Measurements from ENCODE around the gene CUTC.

CUTC gene

DNA sequence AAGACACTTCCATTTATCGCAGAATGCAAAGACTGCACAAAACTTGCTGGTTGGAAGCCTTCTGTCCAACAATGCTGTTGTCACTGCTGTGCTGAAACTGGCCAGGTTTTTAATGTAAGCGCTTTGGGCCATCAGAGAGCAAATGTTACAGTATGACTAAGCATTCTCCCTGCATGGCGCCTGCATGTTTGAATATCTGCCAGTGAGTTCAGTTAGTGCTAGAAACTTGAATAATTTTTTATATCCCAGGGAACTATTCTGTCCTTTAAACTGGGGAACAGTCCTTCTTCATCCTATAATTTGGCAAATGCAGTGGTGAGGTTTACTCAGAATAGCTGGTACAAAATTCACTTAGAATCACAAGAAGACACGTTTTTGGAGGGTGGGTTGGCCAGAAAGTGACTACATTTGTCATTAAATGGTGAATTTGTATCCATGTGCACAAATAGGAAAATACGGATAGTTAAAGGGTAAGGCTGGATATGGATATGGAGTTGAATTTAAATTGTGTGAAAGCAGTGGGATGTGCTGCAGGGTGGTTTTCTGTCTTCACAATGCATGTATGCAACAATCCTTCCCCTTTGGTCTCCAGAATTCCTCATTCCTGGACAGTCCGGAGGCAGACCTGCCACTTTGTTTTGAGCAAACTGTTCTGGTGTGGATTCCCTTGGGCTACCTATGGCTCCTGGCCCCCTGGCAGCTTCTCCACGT, 52.1 kb downstream of the CUTC start:
- peak; percentile 72 for DNase-seq (ENCODE audit: low read depth)

DNA sequence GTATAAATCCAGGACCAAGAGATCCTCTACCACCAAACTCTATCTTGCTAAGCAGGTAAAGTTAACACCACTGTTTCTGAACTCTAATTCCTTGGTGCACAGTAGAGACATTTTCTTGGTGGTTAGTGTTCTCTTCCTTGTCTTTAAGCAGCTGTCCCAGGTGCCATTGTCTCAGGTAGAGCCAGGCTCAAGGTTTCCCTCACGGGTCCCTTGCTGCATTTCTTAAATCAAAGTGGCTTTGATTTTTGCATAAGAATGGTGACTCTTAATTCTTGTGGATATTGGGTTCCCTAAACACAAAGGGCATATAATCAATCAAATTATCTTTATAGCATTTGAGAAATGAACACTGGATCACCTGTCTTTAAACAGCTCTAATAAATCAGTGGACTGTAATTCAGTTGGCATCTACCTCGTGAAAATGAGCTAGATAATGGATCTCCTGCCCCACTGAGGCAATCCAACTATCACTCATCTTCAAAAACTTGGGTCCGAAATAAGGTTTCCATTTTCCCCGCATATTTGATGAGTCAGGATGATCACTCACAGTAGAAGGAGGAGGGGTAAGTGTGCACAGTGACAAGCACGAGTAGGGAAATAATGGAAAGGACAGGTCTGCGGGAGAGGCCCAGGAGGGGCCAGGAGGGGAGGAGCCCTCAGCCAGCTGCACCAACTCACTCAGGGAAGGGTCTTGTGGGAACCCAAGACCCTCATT, 52.9 kb downstream of the CUTC start:
- no peak for DNase-seq (ENCODE audit: low read depth)

DNA sequence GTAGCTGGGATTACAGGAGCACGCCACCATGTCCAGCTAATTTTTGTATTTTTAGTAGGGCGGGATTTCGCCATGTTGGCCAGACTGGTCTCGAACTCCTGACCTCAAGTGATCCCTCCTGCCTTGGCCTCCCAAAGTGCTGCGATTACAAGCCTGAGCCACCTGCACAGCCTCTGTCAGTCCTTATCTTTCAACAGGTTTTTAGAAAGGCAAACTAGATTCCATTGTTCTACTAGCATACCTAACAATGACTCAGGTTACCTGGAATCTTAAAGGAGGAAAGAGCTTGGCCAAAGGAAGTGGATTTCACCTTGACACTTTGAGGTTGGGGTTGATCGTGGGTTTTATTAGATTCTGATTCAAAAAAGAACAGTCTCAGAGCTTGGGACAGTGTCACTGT, 53.6 kb downstream of the CUTC start:
- no peak for DNase-seq (ENCODE audit: low read depth)

DNA sequence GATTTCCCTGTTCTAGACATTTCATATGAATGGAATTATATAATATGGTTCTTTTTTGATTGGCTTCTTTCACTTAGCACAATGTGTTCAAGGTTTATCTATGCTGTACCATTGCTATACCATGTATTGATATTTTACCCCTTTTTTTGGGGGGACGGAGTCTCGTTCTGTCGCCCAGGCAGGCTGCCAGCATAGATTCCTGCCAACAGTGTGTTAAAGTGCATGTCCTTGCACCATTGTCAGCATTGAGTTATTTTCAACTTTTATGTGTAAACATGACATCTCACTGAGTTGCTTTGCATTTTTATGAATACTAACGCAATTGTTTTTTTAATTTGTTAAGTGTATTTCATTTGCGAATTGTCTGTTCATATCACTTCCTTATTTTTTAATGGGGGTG, 55.3 kb downstream of the CUTC start:
- no peak for DNase-seq (ENCODE audit: low read depth)

DNA sequence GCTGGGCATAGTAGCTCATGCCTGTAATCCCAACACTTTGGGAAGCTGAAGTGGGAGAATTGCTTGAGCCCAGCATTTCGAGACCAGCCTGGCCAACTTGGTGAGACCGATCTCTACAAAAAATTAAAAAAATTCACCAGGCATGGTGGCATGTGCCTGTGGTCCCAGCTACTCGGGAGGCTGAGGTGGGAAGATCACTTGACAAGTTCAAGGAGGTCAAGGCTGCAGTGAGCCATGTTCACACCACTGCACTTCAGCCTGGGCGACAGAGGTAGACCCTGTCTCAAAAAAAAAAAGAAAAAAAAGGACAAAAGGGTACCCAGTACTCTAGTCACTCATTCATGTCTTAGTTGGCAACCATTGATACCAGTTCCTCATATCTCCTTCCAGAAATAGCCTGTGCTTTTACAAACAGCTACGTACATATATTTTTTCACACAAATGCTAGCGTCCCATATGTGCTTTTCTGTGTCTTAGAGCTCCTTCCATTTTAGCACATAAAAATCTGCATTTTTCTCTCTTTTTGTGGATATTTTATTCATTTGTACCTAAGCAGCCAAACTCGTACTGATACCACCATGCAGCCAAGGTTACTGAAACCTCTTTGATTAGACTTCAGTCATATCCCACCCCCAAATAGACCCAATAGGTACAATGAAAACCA, 55.9 kb downstream of the CUTC start:
- no peak for DNase-seq (ENCODE audit: low read depth)

DNA sequence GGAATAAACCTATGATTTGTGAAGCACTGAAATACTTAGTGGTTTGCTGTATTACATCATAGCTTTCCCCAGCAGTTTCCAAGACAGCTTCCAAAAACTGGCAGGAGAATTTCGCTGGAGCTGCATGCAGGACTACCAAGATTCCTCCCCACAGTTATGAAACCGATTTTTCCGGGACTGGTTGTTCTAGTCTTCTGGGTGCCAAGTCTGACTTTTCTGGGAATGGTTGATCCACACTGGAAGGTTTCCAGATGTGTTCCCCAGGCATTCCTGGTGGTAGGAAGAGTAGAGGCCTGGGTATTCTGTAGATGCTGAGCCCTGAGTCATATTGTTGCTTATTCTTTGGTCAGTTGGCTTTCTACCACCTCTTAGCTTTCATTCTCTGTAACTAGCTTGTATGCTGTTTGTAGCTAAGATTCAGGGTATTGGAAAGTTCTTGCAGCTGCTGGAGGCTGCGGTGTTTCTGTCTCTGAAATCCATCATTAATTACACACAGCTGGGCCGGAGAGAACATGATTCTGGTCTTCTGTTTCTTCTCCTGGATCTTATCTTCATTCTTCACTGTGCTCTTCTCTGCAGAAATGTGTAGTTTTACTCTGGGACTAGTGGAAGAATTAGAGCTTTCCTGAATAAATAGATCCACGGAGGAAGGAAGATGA, 56.7 kb downstream of the CUTC start:
- peak; percentile 94 for DNase-seq (ENCODE audit: low read depth)

DNA sequence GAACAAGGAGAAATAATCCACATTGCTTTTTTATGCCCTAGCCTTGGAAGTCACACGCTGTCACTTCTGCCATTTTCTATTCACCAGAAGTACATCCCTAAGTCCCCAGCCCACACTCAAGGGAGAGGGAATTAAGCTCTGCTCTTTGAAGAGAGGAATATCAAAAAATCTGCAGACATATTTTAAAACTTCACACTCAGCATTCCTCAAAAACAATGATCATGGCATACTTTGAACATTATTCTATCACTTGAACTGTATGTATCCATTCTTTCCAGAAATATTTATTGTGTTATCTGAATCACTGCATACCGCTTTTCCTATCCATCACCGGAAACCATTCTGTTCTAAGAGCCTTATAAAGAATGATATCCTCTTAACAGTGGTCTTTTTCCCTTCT, 59.8 kb downstream of the CUTC start:
- DNase-seq (ENCODE audit: low read depth), result no peak

DNA sequence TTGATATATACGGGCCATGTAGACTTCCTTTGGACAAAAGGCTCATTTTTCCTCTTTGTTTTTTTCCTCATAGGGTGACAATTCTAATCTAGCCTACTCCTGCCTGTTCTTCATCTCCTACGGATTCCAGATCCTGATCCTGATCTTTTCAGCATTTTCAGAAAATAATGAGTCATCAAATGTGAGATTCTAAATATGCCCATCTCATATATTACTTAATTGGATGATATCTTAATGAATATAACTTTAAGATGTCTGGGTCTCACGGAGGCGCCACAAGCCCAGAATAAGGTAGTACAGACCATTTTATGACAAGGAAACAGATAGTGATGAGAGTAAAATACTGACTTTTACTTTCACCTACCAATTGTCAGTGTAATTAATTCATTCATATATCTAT, 61.8 kb downstream of the CUTC start:
- DNase-seq (ENCODE audit: low read depth), result no peak

DNA sequence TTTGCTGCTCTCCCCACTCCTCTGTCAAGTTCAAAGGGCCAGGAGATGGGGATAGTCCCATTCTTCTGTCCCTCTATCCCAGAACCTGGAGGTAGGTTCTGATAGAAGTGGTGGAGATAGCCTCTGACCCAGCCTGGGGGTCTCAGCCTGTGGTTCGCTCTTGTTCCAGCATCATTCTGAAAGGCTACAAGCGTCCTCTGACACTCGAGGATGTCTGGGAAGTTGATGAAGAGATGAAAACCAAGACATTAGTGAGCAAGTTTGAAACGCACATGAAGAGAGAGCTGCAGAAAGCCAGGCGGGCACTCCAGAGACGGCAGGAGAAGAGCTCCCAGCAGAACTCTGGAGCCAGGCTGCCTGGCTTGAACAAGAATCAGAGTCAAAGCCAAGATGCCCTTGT, 64.9 kb downstream of the CUTC start:
- no peak for DNase-seq (ENCODE audit: low read depth)

DNA sequence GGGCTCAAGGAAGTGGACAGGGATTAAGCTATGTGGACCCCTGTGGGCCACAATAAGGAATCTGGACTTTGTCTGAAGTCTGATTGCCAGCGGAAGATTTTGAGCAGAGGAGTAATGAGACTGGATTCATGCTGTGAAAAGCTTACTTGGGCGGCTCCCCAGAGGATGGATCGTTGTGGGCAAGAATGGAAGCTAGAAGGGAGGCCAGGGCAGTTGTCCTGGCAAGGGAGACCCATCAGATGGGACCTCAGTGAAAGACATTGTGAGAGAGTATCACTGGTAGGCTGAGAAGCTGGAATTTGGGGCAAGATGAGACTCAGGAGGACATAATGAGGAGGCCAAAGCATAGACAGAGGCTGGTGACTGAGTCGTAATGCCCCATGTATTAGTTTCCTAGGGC, 66.0 kb downstream of the CUTC start:
- DNase-seq (ENCODE audit: low read depth), result no peak

DNA sequence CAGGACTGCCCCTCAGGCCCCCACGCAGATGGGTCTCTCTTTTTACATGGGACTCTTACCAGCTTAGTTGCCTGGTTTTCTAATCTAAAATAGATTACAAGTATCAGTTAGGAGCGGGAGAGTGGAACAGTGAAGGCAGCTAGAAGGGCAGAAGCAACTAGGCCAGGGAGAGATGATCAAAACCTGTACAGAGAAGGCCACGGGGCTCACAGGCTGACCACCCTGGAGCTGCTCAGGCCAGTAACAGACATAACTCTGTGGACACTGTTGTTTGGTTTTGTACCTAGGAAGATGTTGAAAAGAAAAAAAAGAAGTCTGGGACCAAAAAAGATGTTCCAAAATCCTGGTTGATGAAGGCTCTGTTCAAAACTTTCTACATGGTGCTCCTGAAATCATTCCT, 66.9 kb downstream of the CUTC start:
- no peak for DNase-seq (ENCODE audit: low read depth)

DNA sequence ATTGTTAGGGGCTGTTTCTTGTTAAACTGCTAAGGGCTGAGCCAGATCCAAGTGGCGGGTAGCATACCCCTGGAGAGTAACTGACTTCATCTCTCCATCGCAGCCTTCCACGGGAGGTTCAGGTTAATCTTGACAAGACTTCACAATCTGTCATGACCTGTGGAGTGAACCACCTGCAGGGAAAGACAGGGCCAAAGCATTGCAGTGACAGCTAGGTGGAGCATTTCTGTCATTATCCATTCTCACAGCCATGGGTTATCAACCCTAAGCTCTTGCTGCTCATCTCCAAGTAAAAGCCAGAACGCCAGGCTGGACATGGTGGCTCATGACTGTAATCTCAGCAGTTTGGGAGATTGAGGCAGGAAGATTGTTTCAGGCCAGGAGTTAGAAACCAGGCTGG, 67.6 kb downstream of the CUTC start:
- DNase-seq (ENCODE audit: low read depth), result no peak

DNA sequence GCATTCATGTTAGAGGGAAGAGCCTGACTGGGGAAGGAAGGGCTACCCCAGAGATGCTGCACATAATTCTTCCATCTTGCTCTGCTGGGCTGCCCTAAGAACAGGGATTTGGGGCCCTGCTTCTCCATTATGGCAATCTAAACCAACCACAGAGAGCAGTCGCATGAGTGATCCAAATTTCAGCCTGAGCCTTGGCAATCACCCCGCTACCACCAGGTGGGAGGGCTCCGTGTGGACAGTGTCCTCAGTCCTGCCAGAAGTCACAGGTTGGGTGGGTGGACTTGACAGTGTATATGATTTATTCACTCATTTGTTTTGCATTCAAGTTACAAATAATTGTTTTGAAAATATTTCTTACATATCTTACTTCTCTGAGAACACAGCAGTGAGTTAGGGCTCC, 72.4 kb downstream of the CUTC start:
- no peak for DNase-seq (ENCODE audit: low read depth)

DNA sequence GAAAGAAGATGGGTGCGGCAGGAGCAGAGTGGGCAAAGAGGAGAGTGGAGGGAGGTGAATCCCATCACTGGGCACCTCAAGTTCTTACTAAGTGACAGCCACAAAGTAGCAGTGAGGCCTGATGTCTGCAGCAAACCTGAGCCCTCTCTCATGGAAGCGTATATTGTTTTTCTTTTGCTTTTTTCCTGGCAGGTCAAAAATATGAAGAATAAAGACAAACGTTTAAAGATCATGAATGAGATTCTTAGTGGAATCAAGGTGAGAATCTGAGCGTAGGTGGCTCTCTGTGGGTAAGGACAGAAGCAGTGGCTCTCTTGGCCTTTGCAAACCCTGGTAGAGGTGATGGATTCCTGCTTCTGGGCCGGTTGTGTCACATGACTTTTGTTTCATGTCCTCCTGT, 73.2 kb downstream of the CUTC start:
- DNase-seq (ENCODE audit: low read depth), result no peak

Measured in GM04504 (cell line).